Middle frontal gyrus (tissue), 1 donor: Measurements from ENCODE around the gene COX4I1.

Experiments used
- DNase-seq: peaks from one replicate; pipeline ENCODE4 v3.0.0-alpha.2; 2015; ENCODE audit warnings: low spot score; ENCODE audit errors: extremely low spot score

Gene COX4I1

GRCh38 chr16:85799497-85800320, at the start of gene COX4I1, which contains the start of gene EMC8:
Gene COX4I1 (plus strand): TSS chr16:85799695. CDS start chr16:85801206, 1,511 bp downstream.
Gene EMC8 (minus strand): TSS chr16:85799544. CDS start chr16:85799295, 249 bp downstream.
- peak; percentile 90 for DNase-seq

GRCh38 chr16:85749771-85750145, 49.7 kb upstream of the COX4I1 start:
- no peak for DNase-seq

- DNase-seq = no peak
These were observed 49.2 kb upstream of the COX4I1 start for GRCh38 chr16:85750146-85750826.

GRCh38 chr16:85750827-85751697, 48.4 kb upstream of the COX4I1 start, which contains the start of gene C16orf74:
Gene C16orf74 (minus strand): TSS chr16:85751096. CDS start chr16:85735217, 15,879 bp downstream.
- DNase-seq = no peak

- DNase-seq = no peak
These were observed 47.6 kb upstream of the COX4I1 start for GRCh38 chr16:85751698-85752501.

- no peak for DNase-seq
These were observed 46.7 kb upstream of the COX4I1 start for GRCh38 chr16:85752511-85753420.

GRCh38 chr16:85753559-85753958, 45.9 kb upstream of the COX4I1 start:
- no peak for DNase-seq

- no peak for DNase-seq
These were observed 45.5 kb upstream of the COX4I1 start for GRCh38 chr16:85753976-85754375.

GRCh38 chr16:85754413-85754812, 45.1 kb upstream of the COX4I1 start:
- no peak for DNase-seq

- no peak for DNase-seq
These were observed 43.3 kb upstream of the COX4I1 start for GRCh38 chr16:85755929-85756768.

GRCh38 chr16:85757341-85757822, 42.1 kb upstream of the COX4I1 start:
- DNase-seq = no peak

GRCh38 chr16:85759136-85759535, 40.4 kb upstream of the COX4I1 start:
- DNase-seq = no peak

GRCh38 chr16:85759631-85760419, 39.7 kb upstream of the COX4I1 start:
- DNase-seq = no peak

- DNase-seq = no peak
These were observed 37.6 kb upstream of the COX4I1 start for GRCh38 chr16:85761861-85762260.

GRCh38 chr16:85762970-85763369, 36.5 kb upstream of the COX4I1 start:
- no peak for DNase-seq

- DNase-seq = no peak
These were observed 35.9 kb upstream of the COX4I1 start for GRCh38 chr16:85763616-85764015.

GRCh38 chr16:85765211-85765610, 34.3 kb upstream of the COX4I1 start:
- DNase-seq = no peak

GRCh38 chr16:85765767-85766166, 33.7 kb upstream of the COX4I1 start:
- DNase-seq = no peak
